IMR-90 (cell line): ENCODE results near the gene SRSF5. TPM values are rescaled to one million over a fixed set of nuclear protein-coding genes. Genes with fewer than 3 reads are reported as not detected.

ENCODE experiments used
- ATAC-seq: fragments of 200-7000 bp; cut with Tn5 transposase; 2 replicates; pipeline ENCODE4 v1.9.1; 2020; ENCODE audit warnings: low read depth, mild to moderate bottlenecking, moderate library complexity
- BruUV-seq: library from RNA; stranded (reverse); fragments of 400-500 nt; replicated peaks from 2 replicates; lab custom pipeline; 2021; lab: Mats Ljungman, UMichigan
- CTCF ChIA-PET: fragments of 300-600 bp; formaldehyde crosslinking; extraction: SDS; loops from one replicate; lab custom pipeline; 2021; ENCODE audit warnings: antibody characterized with exemption; lab: Yijun Ruan, JAX
- POLR2A ChIA-PET: fragments of 300-600 bp; sonication (Branson Sonifier 250); formaldehyde crosslinking; loops from one replicate; lab custom pipeline; 2022; ENCODE audit warnings: antibody characterized with exemption; ENCODE audit not compliant: unreplicated experiment; lab: Charles Lee
- DNase-seq: peaks from one replicate; pipeline ENCODE4 v3.0.0; 2013
- H2AFZ ChIP-seq: replicated peaks from 2 replicates; pipeline ENCODE3; 2013; ENCODE audit warnings: low read length, mild to moderate bottlenecking; ENCODE audit not compliant: poor library complexity
- H2AK5ac ChIP-seq: 2 replicates; pipeline ENCODE4 v1.6.1; 2013; ENCODE audit warnings: low read depth, low read length, inconsistent platforms
- H2AK9ac ChIP-seq: replicated peaks from 2 replicates; pipeline ENCODE3; 2013; ENCODE audit warnings: mild to moderate bottlenecking, low read depth, low read length, moderate library complexity; ENCODE audit not compliant: poor library complexity
- H2BK120ac ChIP-seq: 2 replicates; pipeline ENCODE4 v1.6.1; 2013; ENCODE audit warnings: low read depth, low read length, inconsistent platforms
- H2BK15ac ChIP-seq: 3 replicates; pipeline ENCODE4 v1.6.1; 2013; ENCODE audit warnings: low read depth, low read length, inconsistent platforms
- H2BK20ac ChIP-seq: 2 replicates; pipeline ENCODE4 v1.6.1; 2013; ENCODE audit warnings: low read depth, mild to moderate bottlenecking, inconsistent platforms, low read length, moderate library complexity
- H2BK5ac ChIP-seq: 2 replicates; pipeline ENCODE4 v1.6.1; 2013; ENCODE audit warnings: mild to moderate bottlenecking, low read depth, low read length, inconsistent platforms; ENCODE audit not compliant: poor library complexity, severe bottlenecking
- H3K14ac ChIP-seq: replicated peaks from 2 replicates; pipeline ENCODE4 v1.6.1; 2013; ENCODE audit warnings: low read depth, low read length, inconsistent platforms
- H3K18ac ChIP-seq: 2 replicates; pipeline ENCODE4 v1.6.1; 2013; ENCODE audit warnings: low read depth, low read length, control low read depth
- H3K23ac ChIP-seq: 2 replicates; pipeline ENCODE4 v1.6.1; 2013; ENCODE audit warnings: low read depth, low read length, inconsistent platforms
- H3K27ac ChIP-seq: 2 replicates; pipeline ENCODE4 v1.5.1; 2013; ENCODE audit warnings: mild to moderate bottlenecking, control low read depth, low read length; ENCODE audit not compliant: insufficient read depth
- H3K27me3 ChIP-seq: 2 replicates; pipeline ENCODE4 v1.6.1; 2013; ENCODE audit warnings: low read length; ENCODE audit not compliant: control insufficient read depth, insufficient read depth
- H3K36me3 ChIP-seq: 2 replicates; pipeline ENCODE4 v1.6.1; 2013; ENCODE audit warnings: low read length, mixed read lengths; ENCODE audit not compliant: control insufficient read depth, insufficient read depth
- H3K4ac ChIP-seq: 2 replicates; pipeline ENCODE4 v1.6.1; 2013; ENCODE audit warnings: low read depth, low read length, inconsistent platforms
- H3K4me1 ChIP-seq: 2 replicates; pipeline ENCODE4 v1.6.1; 2013; ENCODE audit warnings: low read length, mixed read lengths; ENCODE audit not compliant: control insufficient read depth, insufficient read depth
- H3K4me2 ChIP-seq: 2 replicates; pipeline ENCODE4 v1.6.1; 2013; ENCODE audit warnings: low read depth, mild to moderate bottlenecking, control low read depth, low read length, moderate library complexity
- H3K4me3 ChIP-seq: 2 replicates; pipeline ENCODE4 v1.5.1; 2013; ENCODE audit warnings: low read depth, mild to moderate bottlenecking, control low read depth, low read length, moderate library complexity; ENCODE audit not compliant: insufficient read depth
- H3K56ac ChIP-seq: 2 replicates; pipeline ENCODE4 v1.6.1; 2013; ENCODE audit warnings: low read length, inconsistent platforms; ENCODE audit not compliant: insufficient read depth; ENCODE audit errors: extremely low read depth
- H3K79me1 ChIP-seq, 2 experiments: 2 replicates each; pipeline ENCODE4 v1.6.1; 2013; ENCODE audit warnings: low read length in 2 of 2, inconsistent platforms in 1 of 2, low read depth in 1 of 2
- H3K9ac ChIP-seq: 2 replicates; pipeline ENCODE4 v1.6.1; 2013; ENCODE audit warnings: low read depth, low read length, control low read depth
- H3K9me1 ChIP-seq: 2 replicates; pipeline ENCODE4 v1.6.1; 2013; ENCODE audit warnings: low read length, inconsistent platforms; ENCODE audit not compliant: insufficient read depth
- H3K9me3 ChIP-seq: 2 replicates; pipeline ENCODE4 v1.6.1; 2013; ENCODE audit warnings: low read length; ENCODE audit not compliant: control insufficient read depth, insufficient read depth
- H4K20me1 ChIP-seq: 2 replicates; pipeline ENCODE4 v1.6.1; 2013; ENCODE audit warnings: low read length, inconsistent platforms; ENCODE audit not compliant: insufficient read depth
- H4K5ac ChIP-seq: 2 replicates; pipeline ENCODE4 v1.6.1; 2013; ENCODE audit warnings: mild to moderate bottlenecking, low read depth, low read length, control low read depth
- H4K8ac ChIP-seq, 2 experiments: 2 replicates each; pipeline ENCODE4 v1.6.1; 2013; ENCODE audit warnings: low read depth in 2 of 2, low read length in 2 of 2, control low read depth in 1 of 2, inconsistent platforms in 1 of 2
- H4K91ac ChIP-seq: 2 replicates; pipeline ENCODE4 v1.6.1; 2013; ENCODE audit warnings: low read depth, low read length, inconsistent platforms; ENCODE audit not compliant: insufficient read depth
- CEBPB ChIP-seq: IDR thresholded peaks from 2 replicates; pipeline ENCODE4 v1.6.1; 2012; ENCODE audit warnings: low read depth, low read length, improper control_type of control experiment
- CTCF ChIP-seq: conservative IDR thresholded peaks from 2 replicates; pipeline ENCODE4 v1.5.1; 2012; ENCODE audit warnings: mild to moderate bottlenecking, low read depth, low read length, improper control_type of control experiment
- ELK1 ChIP-seq: fragments of 150-350 bp; IDR thresholded peaks from 2 replicates; pipeline ENCODE4 v1.6.1; 2016; ENCODE audit warnings: low read depth, mild to moderate bottlenecking, low read length, moderate library complexity, borderline replicate concordance
- FOS ChIP-seq: fragments of 150-350 bp; IDR thresholded peaks from 2 replicates; pipeline ENCODE4 v1.6.1; 2016; ENCODE audit warnings: low read depth, low read length
- MAFK ChIP-seq: IDR thresholded peaks from 2 replicates; pipeline ENCODE4 v1.6.1; 2012; ENCODE audit warnings: low read depth, low read length, improper control_type of control experiment
- MAZ ChIP-seq: IDR thresholded peaks from 2 replicates; pipeline ENCODE4 v1.6.1; 2012; ENCODE audit warnings: low read depth, mild to moderate bottlenecking, low read length, improper control_type of control experiment, moderate library complexity, borderline replicate concordance
- MXI1 ChIP-seq: IDR thresholded peaks from 2 replicates; pipeline ENCODE4 v1.6.1; 2012; ENCODE audit warnings: low read depth, mild to moderate bottlenecking, low read length, moderate library complexity, borderline replicate concordance
- POLR2A ChIP-seq: IDR thresholded peaks from 2 replicates; pipeline ENCODE4 v1.6.1; 2012; ENCODE audit warnings: mild to moderate bottlenecking, low read depth, low read length
- RFX5 ChIP-seq: IDR thresholded peaks from 2 replicates; pipeline ENCODE4 v1.8.0; 2012; ENCODE audit warnings: low read depth, mild to moderate bottlenecking, low read length, moderate library complexity
- SMC3 ChIP-seq: fragments of 150-350 bp; IDR thresholded peaks from 2 replicates; pipeline ENCODE4 v1.6.1; 2016; ENCODE audit warnings: low read depth, mild to moderate bottlenecking, antibody characterized with exemption, low read length, moderate library complexity
- USF2 ChIP-seq: fragments of 150-350 bp; IDR thresholded peaks from 2 replicates; pipeline ENCODE4 v1.6.1; 2017; ENCODE audit warnings: mild to moderate bottlenecking, antibody characterized with exemption, low read length, low read depth
- WGBS, 2 experiments: methylation state at CpG; one replicate each; pipeline versions ENCODE4 v1.1.5 to v1.1.7; 2013; ENCODE audit warnings: missing lambda C conversion rate in 2 of 2; ENCODE audit not compliant: insufficient read length in 1 of 2; ENCODE audit errors: extremely low coverage in 2 of 2; 5-methylcytosine and 5-hydroxymethylcytosine counted together
- dilution Hi-C: fragments of 300-500 bp; cut with HindIII; formaldehyde crosslinking; loops from one replicate; pipeline ENCODE4 v1.14.3; 2018; ENCODE audit warnings: low sequenced_read_pairs; ENCODE audit not compliant: unreplicated experiment
- in situ Hi-C: fragments of 300-500 bp; cut with MboI; formaldehyde crosslinking; loops from 3 replicates; pipeline ENCODE4 v1.14.3; 2019; ENCODE audit warnings: low sequenced_read_pairs, inconsistent platforms, mixed read lengths
- intact Hi-C: fragments of 100-400 bp; cut with micrococcal nuclease; formaldehyde crosslinking; loops from 2 replicates; pipeline ENCODE4 v1.10.0; 2022
- polyA plus RNA-seq, 3 experiments: library from polyadenylated mRNA; depleted of rRNA; stranded (reverse); fragments of >200 nt; gene quantifications; 2 replicates each; pipeline ENCODE4 v1.2.3, GENCODE V29; 2012; ENCODE audit warnings: low replicate concordance in 1 of 3
- total RNA-seq: library from RNA; depleted of rRNA; stranded (reverse); fragments of >200 nt; gene quantifications from 2 replicates; pipeline ENCODE4 v1.2.3, GENCODE V29; 2012

SRSF5 gene
- total and polyA plus RNA-seq, 2 of the 4 experiments (the other 2 are of a cell fraction): 29.4 to 229 TPM

- no peak for TF ChIP-seq FOS
These were observed 42.2 kb downstream of the SRSF5 start (continued) for GRCh38 chr14:69808919-69809808.

- ATAC-seq (no peak), DNase-seq (no peak)
- Histone ChIP-seq H4K91ac (no peak overlapping the region), H2AK9ac (no peak overlapping the region), H3K4ac (no peak overlapping the region), H4K8ac (no peak overlapping the region), H3K18ac (no peak overlapping the region), H4K20me1 (no peaks in the 10 kb centered on the region), H2BK15ac (no peak overlapping the region), H3K4me3 (no peak overlapping the region), H3K56ac (no peak overlapping the region), H3K4me1 (no peaks in the 10 kb centered on the region), H3K36me3 (no peaks in the 10 kb centered on the region), H3K4me2 (no peak overlapping the region), H2BK120ac (no peak overlapping the region), H3K27ac (no peak overlapping the region), H2BK20ac (no peak overlapping the region), H3K9me1 (no peaks in the 10 kb centered on the region), H3K9me3 (no peaks in the 10 kb centered on the region), H3K23ac (no peak overlapping the region), H2AFZ (no peak overlapping the region), H3K9ac (no peak overlapping the region), H3K79me1 (no peaks in the 10 kb centered on the region), H3K14ac (no peak overlapping the region), H2BK5ac (no peak overlapping the region), H3K27me3 (peaks cover 33% of the 10 kb centered on the region), H4K5ac (no peak overlapping the region), H2AK5ac (no peak overlapping the region)
- intact Hi-C loops: no loop called here
- BruUV-seq: no TSS peak
- WGBS, 2 experiments: 75% methylated on average over 2 of the region's 13 CpGs; no CpG with 5 or more reads in 1 of the 2 experiments
- dilution Hi-C loops: no loop called here
- in situ Hi-C loops: no loop called here
- ChIA-PET POLR2A (no interaction called here), CTCF (no interaction called here)
- TF ChIP-seq POLR2A (no peak), SMC3 (no peak), MAZ (no peak), MAFK (no peak), RFX5 (no peak), ELK1 (no peak), CTCF (no peak), USF2 (no peak), MXI1 (no peak), CEBPB (no peak)
These were observed 44.4 kb downstream of the SRSF5 start for GRCh38 chr14:69811227-69811867.
